GM04504 (cell line): Measurements from ENCODE around the gene TRAPPC2B.
A peak's percentile ranks its signal among the peaks of the same experiment; 100 is the strongest.
"Not testable (repeated sequence)": the region's sequence is repeated elsewhere in the genome, so short reads cannot be mapped to it uniquely, and the experiment has no call there.

Source experiments
- DNase-seq: peaks from one replicate; pipeline ENCODE4 v3.0.0-alpha.2; 2012; ENCODE audit warnings: low read depth

TRAPPC2B gene

DNA sequence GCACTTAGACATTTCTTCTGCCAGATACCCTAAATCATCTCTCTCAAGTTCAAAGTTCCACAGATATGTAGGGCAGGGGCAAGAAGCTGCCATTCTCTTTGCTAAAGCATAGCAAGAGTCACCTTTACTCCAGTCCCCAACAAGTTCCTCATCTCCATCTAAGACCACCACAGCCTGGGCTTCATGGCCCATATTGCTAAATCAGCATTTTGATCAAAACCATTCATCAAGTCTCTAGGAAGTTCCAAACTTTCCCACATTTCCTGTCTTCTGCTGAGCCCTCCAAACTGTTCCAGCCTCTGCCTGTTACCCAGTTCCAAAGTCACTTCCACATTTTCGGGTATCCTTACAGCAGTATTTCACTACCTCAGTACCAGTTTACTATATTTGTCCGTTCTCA is 11.3 kb downstream of the TRAPPC2B start:
- not testable (repeated sequence) for DNase-seq

DNA sequence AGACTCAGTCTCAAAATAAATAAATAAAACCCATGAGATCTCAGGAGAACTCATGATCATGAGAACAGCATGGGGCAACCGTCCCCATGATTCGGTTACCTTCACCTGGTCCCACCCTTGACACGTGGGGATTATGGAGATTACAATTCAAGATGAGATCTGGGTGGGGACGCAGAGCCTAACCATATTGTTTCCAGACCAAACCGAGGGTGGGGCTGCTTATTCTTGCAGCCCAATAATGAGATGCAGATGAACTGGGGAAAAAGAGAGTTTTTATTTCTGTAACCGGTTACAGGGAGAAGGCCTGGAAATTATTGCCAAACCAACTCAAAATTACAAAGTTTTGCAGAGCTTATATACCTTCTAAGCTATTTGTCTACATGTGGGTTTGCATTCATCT is 12.8 kb downstream of the TRAPPC2B start:
- no peak for DNase-seq

GRCh38 chr19:57377498-57378146 is 14.3 kb downstream of the TRAPPC2B start:
- DNase-seq: no peak

- no peak for DNase-seq
Measured at GRCh38 chr19:57380923-57381322, 17.6 kb downstream of the TRAPPC2B start.

- DNase-seq: no peak
Measured at GRCh38 chr19:57382806-57383488, 19.6 kb downstream of the TRAPPC2B start.

- no peak for DNase-seq
Measured at GRCh38 chr19:57389194-57389729, 25.9 kb downstream of the TRAPPC2B start.

GRCh38 chr19:57389730-57390598 is 26.6 kb downstream of the TRAPPC2B start, which contains the start of gene ZNF548:
TSS of gene ZNF548 (plus strand) at chr19:57389854. CDS start at chr19:57390100, 246 bp downstream.
- DNase-seq: peak; percentile 96

GRCh38 chr19:57395710-57396109 is 32.4 kb downstream of the TRAPPC2B start:
- DNase-seq: no peak

DNA sequence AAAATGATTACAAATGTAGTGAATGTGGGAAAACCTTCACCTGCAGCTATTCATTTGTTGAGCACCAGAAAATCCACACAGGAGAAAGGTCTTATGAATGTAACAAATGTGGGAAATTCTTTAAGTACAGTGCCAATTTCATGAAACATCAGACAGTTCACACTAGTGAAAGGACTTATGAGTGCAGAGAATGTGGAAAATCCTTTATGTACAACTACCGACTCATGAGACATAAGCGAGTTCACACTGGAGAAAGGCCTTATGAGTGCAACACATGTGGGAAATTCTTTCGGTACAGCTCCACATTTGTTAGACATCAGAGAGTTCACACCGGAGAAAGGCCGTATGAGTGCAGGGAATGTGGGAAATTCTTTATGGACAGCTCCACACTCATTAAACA is 35.5 kb downstream of the TRAPPC2B start:
- no peak for DNase-seq

DNA sequence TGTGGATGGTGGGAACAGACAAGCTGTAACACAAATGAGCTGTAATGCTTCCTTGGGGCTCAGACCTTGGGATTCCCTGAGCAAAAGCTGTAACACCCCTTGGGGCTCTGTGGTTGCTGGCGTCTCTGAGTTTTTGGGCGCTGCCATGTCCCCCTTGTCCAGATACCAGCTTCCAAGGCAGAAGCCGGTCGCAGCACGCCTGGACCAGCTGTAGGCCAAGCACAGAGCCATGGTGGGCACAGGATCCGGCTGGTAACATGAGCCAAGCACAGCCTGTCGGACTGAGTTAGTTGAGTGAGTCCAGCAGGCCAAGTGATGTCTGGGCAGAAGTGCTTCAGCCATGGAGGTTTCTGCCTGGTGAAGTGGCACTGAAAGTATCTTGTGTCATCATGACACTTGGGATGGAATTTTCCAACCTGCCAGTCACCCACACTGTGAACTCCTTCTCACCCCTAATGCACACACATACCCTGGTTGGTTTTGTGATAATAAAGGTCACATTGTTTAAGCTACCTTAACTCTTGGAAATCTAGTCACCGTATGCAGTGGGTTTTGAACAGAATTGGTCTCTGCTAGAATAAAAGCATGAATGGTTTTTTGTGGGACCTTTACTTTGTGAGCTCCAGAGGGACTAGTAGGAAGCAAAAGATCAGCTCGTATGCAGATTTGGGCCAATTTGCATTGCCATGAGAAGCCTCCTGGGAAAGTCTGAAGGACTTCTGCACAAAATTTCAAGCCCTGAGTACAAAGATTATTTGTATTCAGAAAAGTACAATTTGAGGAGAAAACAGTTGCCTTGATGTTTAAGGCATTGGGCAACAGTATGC is 40.6 kb downstream of the TRAPPC2B start:
- no peak for DNase-seq

DNA sequence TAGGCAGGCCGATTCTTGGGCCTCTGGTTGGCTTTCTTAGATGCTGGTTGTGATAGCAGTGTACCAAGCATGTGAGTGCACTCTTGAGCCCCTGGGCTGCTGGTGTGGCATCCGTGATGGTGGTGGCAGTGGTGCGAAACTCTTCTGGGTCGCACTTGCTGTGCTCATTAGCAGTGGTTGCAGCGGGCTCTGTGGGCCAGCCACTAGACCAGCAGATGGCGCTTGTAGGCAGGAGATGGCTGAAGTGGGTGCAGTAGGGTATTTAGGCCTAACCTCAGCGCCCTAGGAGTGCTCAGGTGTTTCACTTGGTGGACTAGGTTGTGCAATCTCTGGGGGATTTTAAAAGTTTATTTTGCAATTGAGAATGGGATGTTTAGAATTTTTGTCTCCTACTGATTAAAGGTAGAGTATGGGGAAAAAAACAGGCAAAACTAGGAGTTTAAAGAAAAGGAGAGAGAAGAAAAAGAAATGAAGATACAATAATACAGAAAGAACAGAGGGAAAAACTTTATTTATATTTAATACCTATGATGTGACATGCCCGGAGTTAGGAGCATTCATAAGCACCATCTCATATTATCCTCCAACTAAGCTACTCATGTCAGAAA is 43.3 kb downstream of the TRAPPC2B start:
- DNase-seq: no peak

DNA sequence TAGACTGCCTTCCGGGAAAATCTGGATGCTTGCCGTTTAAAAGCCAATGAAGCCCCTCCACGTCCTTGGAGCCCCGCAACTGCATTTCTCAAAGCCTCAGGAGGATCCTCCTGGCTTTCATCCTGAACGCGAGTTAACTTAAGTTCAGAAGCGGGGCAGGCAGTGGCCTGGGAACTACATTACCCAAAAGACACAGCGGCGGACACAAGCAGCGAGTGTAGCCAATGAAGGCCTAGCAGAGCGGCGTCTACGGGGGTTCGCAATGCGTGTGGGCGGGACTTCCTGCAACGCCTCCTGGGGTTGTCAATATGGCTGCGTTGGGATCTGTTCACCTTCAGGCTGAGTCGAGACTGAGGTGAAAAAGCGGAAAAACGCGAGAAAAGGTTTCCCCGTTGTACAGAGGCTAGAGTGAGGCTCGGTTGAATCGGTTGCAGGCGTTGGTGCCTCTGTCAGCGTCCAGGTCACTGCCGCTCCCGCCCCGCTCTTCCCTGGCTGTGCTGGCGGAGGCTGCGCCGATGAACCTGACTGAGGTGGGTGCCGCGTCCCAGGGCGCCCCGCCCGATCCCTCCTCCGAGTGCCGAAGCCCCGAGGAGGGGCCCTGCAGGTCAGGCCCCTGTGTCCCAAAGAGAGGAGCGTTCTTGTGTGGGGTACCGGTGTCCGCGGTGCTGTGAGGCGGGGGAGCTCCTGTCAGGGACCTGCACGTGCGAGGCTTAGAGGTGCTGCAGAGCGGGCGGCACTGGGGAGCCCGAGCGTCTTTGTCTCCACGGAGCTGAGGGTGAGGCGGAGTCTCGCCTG is 47.7 kb downstream of the TRAPPC2B start, which contains the start of gene ZNF17:
Gene ZNF17, plus strand, starts transcription at position 285 of the 795 bp plus-strand sequence. CDS start 2,455 bp downstream, outside the sequence.
- DNase-seq: peak; percentile 79
